ENCODE measurements around the gene SPDYE16.
"Not testable (repeated sequence)": the region's sequence is repeated elsewhere in the genome, so short reads cannot be mapped to it uniquely, and the experiment has no call there.

GRCh38 chr7:76561342-76561741 lies 18.2 kb upstream of the SPDYE16 start:
- TF ChIP-seq CTCF (conservative IDR thresholded peaks at IDR 0.05; ENCODE audit: low read depth, low read length); EZH2 (IDR thresholded peaks at IDR 0.05; ENCODE audit: borderline replicate concordance, low read depth, low read length, poor library complexity, severe bottlenecking): not testable (repeated sequence)
